ENCODE measurements around the gene MATN1. TPM values are rescaled to one million over a fixed set of nuclear protein-coding genes. Genes with fewer than 3 reads are reported as not detected.

The MATN1 gene
- polyA plus RNA-seq, 1 donor from 2014 or later: 0.22 TPM

DNA sequence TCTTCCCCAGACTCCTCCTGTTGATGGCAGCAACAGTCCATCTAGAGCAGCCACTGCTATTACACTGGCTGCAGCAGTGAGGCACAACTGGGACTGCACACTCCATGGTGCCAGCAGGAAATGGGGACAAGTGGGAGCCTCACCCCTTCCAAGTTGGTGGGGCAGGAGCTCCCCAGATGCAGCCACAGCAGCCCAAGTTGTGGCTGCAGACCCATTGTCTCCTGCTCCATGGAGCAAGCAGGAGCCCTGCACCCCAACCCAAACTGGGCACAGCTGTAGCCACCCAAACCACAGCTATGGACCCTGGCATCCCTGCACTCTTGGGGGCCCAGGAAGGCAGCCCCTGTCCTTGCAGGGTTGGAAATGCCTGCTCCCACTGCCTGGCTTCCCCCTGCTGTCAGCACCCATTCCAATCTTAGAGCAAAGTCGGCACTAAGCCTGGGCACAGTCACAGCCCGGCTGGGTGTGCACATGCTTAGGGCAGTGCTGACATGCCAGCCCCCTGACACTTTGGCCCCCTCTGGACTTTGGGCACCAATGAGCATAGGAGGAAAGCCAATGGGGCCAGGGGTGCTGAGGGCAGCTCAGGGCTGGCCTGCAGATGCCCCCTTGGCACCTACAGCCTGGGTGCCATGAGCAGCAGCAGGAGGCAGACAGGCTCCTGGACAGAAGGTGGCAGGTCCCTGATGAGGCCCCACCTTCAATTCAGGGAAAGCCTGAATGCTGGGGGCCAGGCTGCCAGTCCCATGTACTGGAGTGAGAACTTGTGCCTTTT lies 44.0 kb downstream of the MATN1 start:
- H3K79me2 ChIP-seq (replicated peaks; ENCODE audit: insufficient read depth, low read length): no peaks in the 10 kb centered on the region
- H3K9ac ChIP-seq (ENCODE audit: low read length): no peak overlapping the region
- H2AFZ ChIP-seq (ENCODE audit: low read depth, low read length): no peak overlapping the region
- H3K27me3 ChIP-seq (ENCODE audit: insufficient read depth, low read depth, low read length): peaks cover 3% of the 10 kb centered on the region
- no peak overlapping the region for H3K27ac ChIP-seq (ENCODE audit: low read length)
- no peaks in the 10 kb centered on the region for H3K36me3 ChIP-seq (ENCODE audit: insufficient read depth, low read length)
- H3F3A ChIP-seq (ENCODE audit: insufficient read depth, low read length, poor library complexity, severe bottlenecking): no peaks in the 10 kb centered on the region
- TF ChIP-seq RAD21 (conservative IDR thresholded peaks at IDR 0.05) (no peak), EZH2 (IDR thresholded peaks at IDR 0.05; ENCODE audit: borderline replicate concordance, insufficient read depth, low read length, poor library complexity, severe bottlenecking) (no peak), POLR2AphosphoS5 (IDR thresholded peaks at IDR 0.05) (no peak), EP300 (conservative IDR thresholded peaks at IDR 0.05; ENCODE audit: poor library complexity, severe bottlenecking) (no peak), SMC3 (conservative IDR thresholded peaks at IDR 0.05; ENCODE audit: poor library complexity) (no peak), TAF1 (IDR thresholded peaks at IDR 0.05; ENCODE audit: low read depth) (no peak), MXI1 (conservative IDR thresholded peaks at IDR 0.05; ENCODE audit: poor library complexity, severe bottlenecking) (no peak)
- TF ChIP-seq, protein P1, sequence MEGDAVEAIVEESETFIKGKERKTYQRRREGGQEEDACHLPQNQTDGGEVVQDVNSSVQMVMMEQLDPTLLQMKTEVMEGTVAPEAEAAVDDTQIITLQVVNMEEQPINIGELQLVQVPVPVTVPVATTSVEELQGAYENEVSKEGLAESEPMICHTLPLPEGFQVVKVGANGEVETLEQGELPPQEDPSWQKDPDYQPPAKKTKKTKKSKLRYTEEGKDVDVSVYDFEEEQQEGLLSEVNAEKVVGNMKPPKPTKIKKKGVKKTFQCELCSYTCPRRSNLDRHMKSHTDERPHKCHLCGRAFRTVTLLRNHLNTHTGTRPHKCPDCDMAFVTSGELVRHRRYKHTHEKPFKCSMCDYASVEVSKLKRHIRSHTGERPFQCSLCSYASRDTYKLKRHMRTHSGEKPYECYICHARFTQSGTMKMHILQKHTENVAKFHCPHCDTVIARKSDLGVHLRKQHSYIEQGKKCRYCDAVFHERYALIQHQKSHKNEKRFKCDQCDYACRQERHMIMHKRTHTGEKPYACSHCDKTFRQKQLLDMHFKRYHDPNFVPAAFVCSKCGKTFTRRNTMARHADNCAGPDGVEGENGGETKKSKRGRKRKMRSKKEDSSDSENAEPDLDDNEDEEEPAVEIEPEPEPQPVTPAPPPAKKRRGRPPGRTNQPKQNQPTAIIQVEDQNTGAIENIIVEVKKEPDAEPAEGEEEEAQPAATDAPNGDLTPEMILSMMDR (IDR thresholded peaks at IDR 0.05; ENCODE audit: poor library complexity, severe bottlenecking): no peak
- TF ChIP-seq, protein P2, sequence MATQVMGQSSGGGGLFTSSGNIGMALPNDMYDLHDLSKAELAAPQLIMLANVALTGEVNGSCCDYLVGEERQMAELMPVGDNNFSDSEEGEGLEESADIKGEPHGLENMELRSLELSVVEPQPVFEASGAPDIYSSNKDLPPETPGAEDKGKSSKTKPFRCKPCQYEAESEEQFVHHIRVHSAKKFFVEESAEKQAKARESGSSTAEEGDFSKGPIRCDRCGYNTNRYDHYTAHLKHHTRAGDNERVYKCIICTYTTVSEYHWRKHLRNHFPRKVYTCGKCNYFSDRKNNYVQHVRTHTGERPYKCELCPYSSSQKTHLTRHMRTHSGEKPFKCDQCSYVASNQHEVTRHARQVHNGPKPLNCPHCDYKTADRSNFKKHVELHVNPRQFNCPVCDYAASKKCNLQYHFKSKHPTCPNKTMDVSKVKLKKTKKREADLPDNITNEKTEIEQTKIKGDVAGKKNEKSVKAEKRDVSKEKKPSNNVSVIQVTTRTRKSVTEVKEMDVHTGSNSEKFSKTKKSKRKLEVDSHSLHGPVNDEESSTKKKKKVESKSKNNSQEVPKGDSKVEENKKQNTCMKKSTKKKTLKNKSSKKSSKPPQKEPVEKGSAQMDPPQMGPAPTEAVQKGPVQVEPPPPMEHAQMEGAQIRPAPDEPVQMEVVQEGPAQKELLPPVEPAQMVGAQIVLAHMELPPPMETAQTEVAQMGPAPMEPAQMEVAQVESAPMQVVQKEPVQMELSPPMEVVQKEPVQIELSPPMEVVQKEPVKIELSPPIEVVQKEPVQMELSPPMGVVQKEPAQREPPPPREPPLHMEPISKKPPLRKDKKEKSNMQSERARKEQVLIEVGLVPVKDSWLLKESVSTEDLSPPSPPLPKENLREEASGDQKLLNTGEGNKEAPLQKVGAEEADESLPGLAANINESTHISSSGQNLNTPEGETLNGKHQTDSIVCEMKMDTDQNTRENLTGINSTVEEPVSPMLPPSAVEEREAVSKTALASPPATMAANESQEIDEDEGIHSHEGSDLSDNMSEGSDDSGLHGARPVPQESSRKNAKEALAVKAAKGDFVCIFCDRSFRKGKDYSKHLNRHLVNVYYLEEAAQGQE (IDR thresholded peaks at IDR 0.05; ENCODE audit: borderline replicate concordance): no peak
- no peaks in the 10 kb centered on the region for H4K20me1 ChIP-seq (ENCODE audit: insufficient read depth)
- no peaks in the 10 kb centered on the region for H3K9me2 ChIP-seq (ENCODE audit: insufficient read depth, low read length)
- H3K4me2 ChIP-seq (ENCODE audit: low read length): no peak overlapping the region
- no peak overlapping the region for H3K4me3 ChIP-seq (ENCODE audit: low read length)
- no peaks in the 10 kb centered on the region for H3K9me3 ChIP-seq (ENCODE audit: low read length)

DNA sequence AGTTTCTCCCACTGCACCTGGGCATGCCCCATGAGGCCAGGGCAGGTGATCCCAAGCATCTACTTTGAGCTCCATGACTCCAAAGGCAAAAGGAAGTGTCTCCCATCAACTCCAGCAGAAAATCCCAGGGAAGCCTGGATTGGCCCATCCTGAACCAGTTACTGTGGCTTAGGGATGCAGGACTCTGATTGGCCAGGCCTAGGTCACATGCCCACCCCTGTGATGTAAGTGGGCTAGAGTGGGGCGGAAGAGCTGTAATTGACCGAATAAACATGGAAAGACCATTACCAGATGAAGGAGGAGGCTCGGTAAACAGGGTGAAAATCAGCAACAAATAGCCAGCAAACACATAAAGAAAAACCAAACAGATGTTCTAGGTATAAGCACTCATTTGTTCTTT lies 45.2 kb downstream of the MATN1 start:
- no peaks in the 10 kb centered on the region for H3K27me3 ChIP-seq (ENCODE audit: insufficient read depth, low read depth, low read length)

More for the DNA sequence above, 45.2 kb downstream of the MATN1 start:
- peaks cover 4% of the 10 kb centered on the region for H3K9me3 ChIP-seq (ENCODE audit: low read length)
- no peaks in the 10 kb centered on the region for H3K9me2 ChIP-seq (ENCODE audit: insufficient read depth, low read length)
- no peaks in the 10 kb centered on the region for H3K36me3 ChIP-seq (ENCODE audit: insufficient read depth, low read length)
- no peaks in the 10 kb centered on the region for H3K79me2 ChIP-seq (replicated peaks; ENCODE audit: insufficient read depth, low read length)
- no peaks in the 10 kb centered on the region for H4K20me1 ChIP-seq (ENCODE audit: insufficient read depth)
- H2AFZ ChIP-seq (ENCODE audit: low read depth, low read length): no peak overlapping the region
- no peak overlapping the region for H3K4me3 ChIP-seq (ENCODE audit: low read length)
- H3K9ac ChIP-seq (ENCODE audit: low read length): no peak overlapping the region
- TF ChIP-seq SMC3 (conservative IDR thresholded peaks at IDR 0.05; ENCODE audit: poor library complexity): no peak
- no peak overlapping the region for H3K4me2 ChIP-seq (ENCODE audit: low read length)
- H3K27ac ChIP-seq (ENCODE audit: low read length): no peak overlapping the region
- no peaks in the 10 kb centered on the region for H3F3A ChIP-seq (ENCODE audit: insufficient read depth, low read length, poor library complexity, severe bottlenecking)

All from neural cell (in vitro differentiated cells).